PC-3 (cell line): ENCODE data around the gene TDRD7.
"Not testable (repeated sequence)": the region's sequence is repeated elsewhere in the genome, so short reads cannot be mapped to it uniquely, and the experiment has no call there.

Experiments
- CTCF ChIP-seq: fragments of 300-600 bp; sonication (generic); conservative IDR thresholded peaks from 2 replicates; pipeline ENCODE4 v1.5.1; 2017; ENCODE audit warnings: antibody characterized with exemption, low read depth, mild to moderate bottlenecking, low read length
- EZH2phosphoT487 ChIP-seq: fragments of 300-600 bp; sonication (generic); IDR thresholded peaks from 2 replicates; pipeline ENCODE4 v1.6.1; 2018; ENCODE audit warnings: mild to moderate bottlenecking, antibody characterized with exemption, low read length, borderline replicate concordance

DNA sequence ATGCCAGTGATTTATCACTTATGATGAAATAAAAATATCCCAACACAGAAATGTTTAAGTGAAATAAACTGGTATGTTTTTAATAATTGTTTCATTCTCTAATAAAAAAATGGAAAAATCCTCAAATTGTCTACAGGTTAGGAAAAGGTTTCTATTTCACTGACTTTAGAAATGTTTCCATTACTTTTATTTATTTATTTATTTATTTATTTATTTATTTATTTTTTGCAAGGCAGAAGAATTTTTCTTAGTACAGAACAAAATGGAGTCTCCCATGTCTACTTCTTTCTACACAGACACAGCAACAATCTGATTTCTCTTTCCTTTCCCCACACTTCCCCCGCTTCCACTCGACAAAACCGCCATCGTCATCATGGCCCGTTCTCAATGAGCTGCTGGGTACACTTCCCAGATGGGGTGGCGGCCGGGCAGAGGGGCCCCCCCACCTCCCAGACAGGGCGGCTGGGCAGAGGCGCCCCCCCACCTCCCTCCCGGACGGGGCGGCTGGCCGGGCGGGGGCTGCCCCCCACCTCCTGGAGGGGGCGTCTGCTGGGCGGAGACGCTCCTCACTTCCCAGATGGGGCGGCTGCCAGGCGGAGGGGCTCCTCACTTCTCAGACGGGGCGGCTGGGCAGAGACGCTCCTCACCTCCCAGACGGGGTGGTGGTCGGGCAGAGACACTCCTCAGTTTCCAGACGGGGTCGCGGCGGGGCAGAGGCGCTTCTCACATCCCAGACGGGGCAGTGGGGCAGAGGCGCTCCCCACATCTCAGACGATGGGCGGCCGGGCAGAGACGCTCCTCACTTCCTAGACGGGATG, 85.9 kb downstream of the TDRD7 start:
- not testable (repeated sequence) for TF ChIP-seq CTCF, EZH2phosphoT487
